H9 (cell line): ENCODE results near the gene WDR33. TPM values are rescaled to one million over a fixed set of nuclear protein-coding genes. Genes with fewer than 3 reads are reported as not detected.
"Not testable (repeated sequence)": the region's sequence is repeated elsewhere in the genome, so short reads cannot be mapped to it uniquely, and the experiment has no call there.

ENCODE experiments used
- DNase-seq: peaks from one replicate; pipeline ENCODE4 v3.0.0-alpha.2; 2017
- H2AFZ ChIP-seq: one replicate; pipeline ENCODE4 v1.6.1; 2013; ENCODE audit warnings: mild to moderate bottlenecking, low read length, control low read depth, moderate library complexity
- H2AK5ac ChIP-seq: 2 replicates; pipeline ENCODE4 v1.6.1; 2013; ENCODE audit warnings: low read length, control low read depth, mixed read lengths; ENCODE audit not compliant: insufficient read length
- H2BK120ac ChIP-seq: one replicate; pipeline ENCODE4 v1.6.1; 2013; ENCODE audit warnings: low read depth, mild to moderate bottlenecking, low read length, control low read depth, inconsistent platforms; ENCODE audit not compliant: poor library complexity, severe bottlenecking
- H2BK12ac ChIP-seq: 2 replicates; pipeline ENCODE4 v1.6.1; 2013; ENCODE audit warnings: low read length, control low read depth, mixed read lengths, low read depth; ENCODE audit not compliant: insufficient read length
- H2BK15ac ChIP-seq: 2 replicates; pipeline ENCODE4 v1.6.1; 2013; ENCODE audit warnings: low read depth, low read length, control low read depth
- H2BK20ac ChIP-seq: one replicate; pipeline ENCODE4 v1.6.1; 2013; ENCODE audit warnings: low read depth, mild to moderate bottlenecking, low read length, control low read depth, inconsistent platforms; ENCODE audit not compliant: poor library complexity, severe bottlenecking
- H2BK5ac ChIP-seq: 2 replicates; pipeline ENCODE4 v1.6.1; 2013; ENCODE audit warnings: low read length, control low read depth, mixed read lengths; ENCODE audit not compliant: insufficient read length
- H3K14ac ChIP-seq: 2 replicates; pipeline ENCODE4 v1.6.1; 2013; ENCODE audit warnings: low read length, control low read depth; ENCODE audit not compliant: insufficient read depth
- H3K18ac ChIP-seq: 2 replicates; pipeline ENCODE4 v1.6.1; 2013; ENCODE audit warnings: low read depth, mild to moderate bottlenecking, mixed read lengths, low read length, control low read depth; ENCODE audit not compliant: insufficient read length
- H3K23ac ChIP-seq: 2 replicates; pipeline ENCODE4 v1.6.1; 2013; ENCODE audit warnings: low read length, control low read depth, mixed read lengths, low read depth; ENCODE audit not compliant: insufficient read length
- H3K23me2 ChIP-seq: 2 replicates; pipeline ENCODE4 v1.6.1; 2013; ENCODE audit warnings: low read depth, mild to moderate bottlenecking, mixed read lengths, low read length, control low read depth; ENCODE audit not compliant: insufficient read length, poor library complexity, severe bottlenecking
- H3K27ac ChIP-seq: 2 replicates; pipeline ENCODE4 v1.5.1; 2013; ENCODE audit warnings: low read length, control low read depth, mixed read lengths, low read depth; ENCODE audit not compliant: insufficient read length
- H3K27me3 ChIP-seq: 2 replicates; pipeline ENCODE4 v1.6.1; 2013; ENCODE audit warnings: low read length, control low read depth, inconsistent platforms; ENCODE audit not compliant: insufficient read depth
- H3K4ac ChIP-seq: 2 replicates; pipeline ENCODE4 v1.6.1; 2013; ENCODE audit warnings: low read depth, mild to moderate bottlenecking, control low read depth, inconsistent platforms, low read length, moderate library complexity
- H3K4me1 ChIP-seq: 2 replicates; pipeline ENCODE4 v1.6.1; 2013; ENCODE audit warnings: low read length, control low read depth, inconsistent platforms; ENCODE audit not compliant: insufficient read depth
- H3K4me2 ChIP-seq: 2 replicates; pipeline ENCODE4 v1.6.1; 2013; ENCODE audit warnings: low read length, control low read depth, mixed read lengths; ENCODE audit not compliant: insufficient read length, insufficient read depth
- H3K56ac ChIP-seq: 2 replicates; pipeline ENCODE4 v1.6.1; 2013; ENCODE audit warnings: low read depth, mild to moderate bottlenecking, mixed read lengths, low read length, control low read depth; ENCODE audit not compliant: insufficient read length
- H3K79me1 ChIP-seq: 2 replicates; pipeline ENCODE4 v1.6.1; 2013; ENCODE audit warnings: low read depth, mild to moderate bottlenecking, moderate library complexity, low read length, control low read depth, inconsistent platforms; ENCODE audit not compliant: insufficient read depth, poor library complexity, severe bottlenecking
- H3K79me2 ChIP-seq: 2 replicates; pipeline ENCODE4 v1.6.1; 2013; ENCODE audit warnings: low read length, control low read depth, inconsistent platforms; ENCODE audit not compliant: insufficient read depth
- H3K9ac ChIP-seq: 2 replicates; pipeline ENCODE4 v1.6.1; 2013; ENCODE audit warnings: low read length, control low read depth, mixed read lengths; ENCODE audit not compliant: insufficient read length; ENCODE audit errors: extremely low read depth
- H3K9me3 ChIP-seq: one replicate; pipeline ENCODE4 v1.6.1; 2013; ENCODE audit warnings: low read depth, low read length, inconsistent platforms; ENCODE audit not compliant: control insufficient read depth
- H3T11ph ChIP-seq: one replicate; pipeline ENCODE4 v1.6.1; 2013; ENCODE audit warnings: mild to moderate bottlenecking, low read length, control low read depth, inconsistent platforms
- H4K20me1 ChIP-seq: one replicate; pipeline ENCODE4 v1.6.1; 2013; ENCODE audit not compliant: control insufficient read depth, insufficient read length, insufficient read depth
- H4K5ac ChIP-seq: 2 replicates; pipeline ENCODE4 v1.6.1; 2013; ENCODE audit warnings: low read depth, mild to moderate bottlenecking, mixed read lengths, low read length, control low read depth; ENCODE audit not compliant: insufficient read length
- H4K8ac ChIP-seq: replicated peaks from 2 replicates; pipeline ENCODE4 v1.6.1; 2013; ENCODE audit warnings: low read length, control low read depth, mixed read lengths, low read depth; ENCODE audit not compliant: insufficient read length
- H4K91ac ChIP-seq: 2 replicates; pipeline ENCODE4 v1.6.1; 2013; ENCODE audit warnings: low read depth, mild to moderate bottlenecking, moderate library complexity, mixed read lengths, low read length, control low read depth; ENCODE audit not compliant: insufficient read length
- H3K27ac Mint-ChIP-seq, 3 experiments: 2 replicates in 2 of 3; 3 replicates in 1 of 3; pipeline ENCODE4 v1.8.0; 2020 to 2021; ENCODE audit warnings: mixed read lengths in 3 of 3, mild to moderate bottlenecking in 1 of 3, moderate library complexity in 1 of 3
- H3K27me3 Mint-ChIP-seq: 2 replicates; pipeline ENCODE4 v1.8.0; 2021; ENCODE audit warnings: low read depth, mild to moderate bottlenecking, moderate library complexity, mixed read lengths
- H3K36me3 Mint-ChIP-seq, 3 experiments: 2 replicates in 2 of 3; 3 replicates in 1 of 3; pipeline ENCODE4 v1.8.0; 2020 to 2021; ENCODE audit warnings: low read depth in 3 of 3, mixed read lengths in 3 of 3; ENCODE audit not compliant: insufficient read depth in 1 of 3
- H3K4me1 Mint-ChIP-seq, 2 experiments: 2 replicates each; pipeline ENCODE4 v1.8.0; 2020; ENCODE audit warnings: mixed read lengths in 2 of 2
- H3K4me3 Mint-ChIP-seq, 2 experiments: 2 replicates in 1 of 2; 3 replicates in 1 of 2; pipeline ENCODE4 v1.8.0; 2020 to 2021; ENCODE audit warnings: mild to moderate bottlenecking in 2 of 2, mixed read lengths in 2 of 2, moderate library complexity in 1 of 2
- H3K9me3 Mint-ChIP-seq, 2 experiments: 2 replicates in 1 of 2; 3 replicates in 1 of 2; pipeline ENCODE4 v1.8.0; 2020; ENCODE audit warnings: mild to moderate bottlenecking in 2 of 2, mixed read lengths in 2 of 2, moderate library complexity in 1 of 2
- CTCF ChIP-seq: fragments of 200-600 bp; sonication (generic); conservative IDR thresholded peaks from 3 replicates; pipeline ENCODE4 v1.8.0; 2021; ENCODE audit warnings: antibody characterized with exemption, mild to moderate bottlenecking
- WGBS: extraction: QIAGEN DNeasy Blood & Tissue Kit; methylation state at CpG from one replicate; pipeline ENCODE4 v1.1.7; 2013; ENCODE audit warnings: missing lambda C conversion rate, low lambda C conversion rate, mixed read lengths; ENCODE audit not compliant: insufficient read length; ENCODE audit errors: extremely low coverage; 5-methylcytosine and 5-hydroxymethylcytosine counted together
- total RNA-seq: library from RNA; stranded (reverse); gene quantifications from 2 replicates; pipeline ENCODE4 v1.2.1, GENCODE V29; 2021

The WDR33 gene
- total RNA-seq, 1 experiment from 2014 or later: 86.0 TPM

GRCh38 chr2:127796389-127796788, 14.6 kb downstream of the WDR33 start:
- Histone ChIP-seq H4K20me1 (no peaks in the 10 kb centered on the region), H3K27me3 (no peaks in the 10 kb centered on the region), H4K91ac (no peak overlapping the region), H3K14ac (no peak overlapping the region), H3K79me2 (peaks cover 37% of the 10 kb centered on the region; the same call in 1 of the 2 replicates), H3K4ac (no peak overlapping the region), H2BK120ac (no peak overlapping the region), H3K23me2 (no peaks in the 10 kb centered on the region), H3K23ac (no peak overlapping the region), H3K27ac (no peak overlapping the region), H4K8ac (no peak overlapping the region), H3K4me1 (no peaks in the 10 kb centered on the region), H2BK20ac (no peak overlapping the region), H2BK5ac (no peak overlapping the region), H3K4me2 (no peak overlapping the region), H3K9me3 (no peaks in the 10 kb centered on the region), H3T11ph (no peak overlapping the region), H3K9ac (no peak overlapping the region), H4K5ac (no peak overlapping the region), H3K18ac (no peak overlapping the region), H2BK15ac (no peak overlapping the region), H2AK5ac (no peak overlapping the region), H2BK12ac (no peak overlapping the region), H3K79me1 (peaks cover 6% of the 10 kb centered on the region), H3K56ac (no peak overlapping the region), H2AFZ (no peak overlapping the region)
- peaks cover 0 to 4% of the 10 kb centered on the region in 2 experiments; a peak in 2 of 5 replicates for H3K9me3 Mint-ChIP-seq
- no CpG with 5 or more reads among the region's 2 CpGs for WGBS
- H3K27me3 Mint-ChIP-seq: no peaks in the 10 kb centered on the region
- no peak for DNase-seq
- H3K4me1 Mint-ChIP-seq: peaks cover 0 to 2% of the 10 kb centered on the region in 2 experiments; a peak in 2 of 4 replicates
- H3K4me3 Mint-ChIP-seq: no peak overlapping the region
- no peak for TF ChIP-seq CTCF
- peak overlapping the region in 1 of 3 experiments; percentile 4; a peak in 2 of 7 replicates for H3K27ac Mint-ChIP-seq
- H3K36me3 Mint-ChIP-seq: peaks cover 14 to 32% (median 21%) of the 10 kb centered on the region in 3 experiments

GRCh38 chr2:127794901-127795300, 16.1 kb downstream of the WDR33 start:
- not testable (repeated sequence) for H2BK5ac ChIP-seq, H3T11ph ChIP-seq, DNase-seq, H3K79me1 ChIP-seq, H3K14ac ChIP-seq, H2BK20ac ChIP-seq, H3K4me2 ChIP-seq, H3K9ac ChIP-seq, H3K27me3 Mint-ChIP-seq, H3K27ac ChIP-seq, H2BK15ac ChIP-seq, H3K4me1 ChIP-seq, H3K23ac ChIP-seq, H3K27ac Mint-ChIP-seq, H3K23me2 ChIP-seq, H2BK12ac ChIP-seq, H3K4ac ChIP-seq, H3K9me3 ChIP-seq, H4K20me1 ChIP-seq, H3K27me3 ChIP-seq, H3K4me1 Mint-ChIP-seq, H3K4me3 Mint-ChIP-seq, H4K91ac ChIP-seq, H3K18ac ChIP-seq, H2AK5ac ChIP-seq, H3K56ac ChIP-seq, H2BK120ac ChIP-seq, H2AFZ ChIP-seq, H4K8ac ChIP-seq, H4K5ac ChIP-seq
- H3K79me2 ChIP-seq: peaks cover 33% of the 10 kb centered on the region; the same call in 1 of the 2 replicates
- H3K9me3 Mint-ChIP-seq: peaks cover 12 to 18% of the 10 kb centered on the region in 2 experiments
- H3K36me3 Mint-ChIP-seq: peaks cover 26 to 38% (median 27%) of the 10 kb centered on the region in 3 experiments
- WGBS: no CpG with 5 or more reads among the region's 6 CpGs
